ENCODE results near the gene CAND1.
"Not testable (repeated sequence)": the region's sequence is repeated elsewhere in the genome, so short reads cannot be mapped to it uniquely, and the experiment has no call there.

CAND1 gene

DNA sequence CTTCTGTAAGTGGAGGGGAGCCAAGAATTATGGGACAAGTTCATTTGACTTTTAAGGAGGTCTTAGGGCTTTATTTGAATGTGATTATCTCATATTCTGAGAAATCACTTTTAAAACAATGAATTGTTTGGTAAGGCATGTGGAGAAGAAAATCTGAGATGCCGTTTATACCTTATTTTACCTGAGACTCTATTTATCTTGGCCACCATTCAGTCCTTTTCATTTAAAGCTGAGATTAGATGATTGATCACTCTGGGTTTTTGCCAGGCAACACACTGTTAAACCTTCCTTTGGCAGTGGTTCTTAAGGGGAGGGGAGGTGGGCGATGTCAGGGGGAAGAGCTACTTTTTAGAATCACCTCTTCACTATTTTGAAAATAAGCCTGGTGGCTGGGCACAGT lies 11.4 kb downstream of the CAND1 start:
- DNase-seq (ENCODE audit: low read depth in 2 of 2) = no peak

DNA sequence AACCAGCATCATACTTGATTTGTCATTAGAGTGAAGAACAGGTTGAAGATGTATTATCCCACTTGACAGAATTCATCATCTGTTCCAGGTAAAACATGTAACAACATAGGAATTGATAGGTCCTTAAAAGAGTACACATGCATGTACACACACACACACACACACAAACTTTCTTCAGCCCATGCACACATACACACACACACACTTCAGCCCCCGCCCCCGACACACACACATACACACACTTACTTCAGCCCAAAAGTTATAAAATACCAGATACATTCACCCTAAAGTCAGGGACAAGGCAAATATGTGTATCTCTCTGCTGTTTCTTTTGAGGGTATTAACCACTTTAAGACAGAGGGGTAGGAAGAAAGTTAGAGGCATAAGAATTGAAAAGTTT lies 15.4 kb downstream of the CAND1 start:
- no peak for DNase-seq (ENCODE audit: low read depth in 2 of 2)

DNA sequence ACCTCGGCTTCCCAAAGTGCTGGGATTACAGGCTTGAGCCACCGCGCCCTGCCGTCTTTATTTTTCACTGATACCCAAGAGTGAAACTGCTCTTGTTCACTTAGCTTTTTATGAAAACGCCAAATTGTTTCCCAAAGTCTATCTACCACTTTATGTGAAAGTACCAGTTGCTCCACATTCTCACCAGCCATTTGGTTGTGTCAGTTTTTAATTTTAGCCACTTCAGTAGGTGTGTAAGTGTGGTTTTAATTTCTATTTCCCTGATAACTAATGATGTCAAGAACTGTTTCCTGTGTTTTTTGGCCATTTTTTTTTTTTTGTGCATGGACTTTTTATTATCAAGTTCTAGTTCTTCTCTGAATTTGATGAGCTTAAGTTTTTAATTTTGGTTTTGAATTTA lies 17.1 kb downstream of the CAND1 start:
- DNase-seq (ENCODE audit: low read depth in 2 of 2) = no peak

DNA sequence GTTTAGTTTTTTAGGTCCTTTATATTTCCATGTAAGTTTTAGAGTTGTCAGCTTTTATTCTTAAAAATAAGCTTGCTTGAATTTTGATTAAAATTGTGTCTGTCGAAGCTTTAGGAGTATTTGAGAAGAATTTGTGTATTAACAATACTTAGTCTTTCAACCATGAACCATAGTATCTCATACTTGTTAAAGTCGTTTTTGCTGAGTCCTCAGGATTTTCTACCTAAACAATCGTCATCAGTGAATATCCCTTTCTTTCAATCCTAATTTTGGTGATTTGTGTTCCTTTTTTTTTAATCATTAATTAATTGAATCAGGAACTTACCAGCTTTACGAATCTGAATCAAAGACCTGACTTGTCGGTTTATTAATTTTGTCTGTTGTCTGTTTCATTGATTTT lies 18.2 kb downstream of the CAND1 start:
- DNase-seq (ENCODE audit: low read depth in 2 of 2) = no peak

DNA sequence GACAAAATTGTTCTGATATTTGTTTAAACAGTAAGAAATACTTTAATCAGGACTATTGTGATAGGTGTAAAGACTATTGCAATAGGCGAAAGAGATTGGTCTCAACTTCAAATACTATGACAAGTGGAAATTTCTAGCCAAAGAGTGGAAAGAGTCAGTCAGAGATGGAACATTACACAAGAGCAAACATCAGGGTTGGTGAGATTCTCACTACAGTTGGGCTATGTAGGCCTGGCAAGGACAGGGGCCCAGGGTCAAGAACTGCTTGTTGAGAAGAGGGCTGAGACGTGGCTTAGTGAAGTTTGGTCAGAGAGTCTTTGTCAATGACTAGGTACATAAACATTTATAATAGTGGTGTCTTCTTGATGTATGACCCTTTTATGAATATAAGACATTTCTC lies 19.4 kb downstream of the CAND1 start:
- DNase-seq (ENCODE audit: low read depth in 2 of 2) = no peak

DNA sequence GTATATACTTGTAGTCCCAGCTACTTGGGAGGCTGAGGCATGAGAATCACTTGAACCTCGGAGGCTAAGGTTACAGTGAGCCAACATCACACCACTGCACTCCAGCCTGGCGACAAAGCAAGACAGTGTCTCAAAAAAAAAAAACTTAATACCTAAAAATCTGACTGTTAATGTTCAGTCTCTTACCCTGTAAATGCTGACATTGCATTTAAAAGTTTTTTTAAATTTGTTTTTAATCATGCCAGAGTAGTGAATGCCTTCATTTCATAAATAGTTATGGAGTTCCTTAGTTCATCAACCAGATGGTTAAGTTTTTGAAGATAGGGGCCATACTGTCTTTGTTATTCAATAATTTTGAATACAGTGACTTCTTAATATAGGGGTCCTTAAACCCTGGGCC lies 21.2 kb downstream of the CAND1 start:
- no peak for DNase-seq (ENCODE audit: low read depth in 2 of 2)

DNA sequence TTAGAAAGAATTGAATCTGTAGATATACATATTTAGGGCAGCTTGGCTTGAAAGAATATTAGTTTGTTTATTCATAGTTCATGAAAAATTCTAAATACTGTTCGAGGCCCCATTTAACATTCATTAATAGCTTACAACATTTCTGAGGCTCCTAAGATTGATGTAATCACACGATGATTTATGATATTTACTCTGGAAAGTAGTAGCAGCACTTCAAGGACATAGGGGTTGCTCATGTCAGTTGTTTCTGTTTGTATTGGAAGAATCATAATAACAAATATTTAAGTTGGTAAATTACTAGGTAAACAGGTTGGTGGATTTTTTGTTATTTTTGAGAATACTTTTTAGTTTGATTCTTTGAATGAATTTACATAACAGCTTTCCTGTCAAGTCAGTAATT lies 30.4 kb downstream of the CAND1 start:
- no peak for DNase-seq (ENCODE audit: low read depth in 2 of 2)

DNA sequence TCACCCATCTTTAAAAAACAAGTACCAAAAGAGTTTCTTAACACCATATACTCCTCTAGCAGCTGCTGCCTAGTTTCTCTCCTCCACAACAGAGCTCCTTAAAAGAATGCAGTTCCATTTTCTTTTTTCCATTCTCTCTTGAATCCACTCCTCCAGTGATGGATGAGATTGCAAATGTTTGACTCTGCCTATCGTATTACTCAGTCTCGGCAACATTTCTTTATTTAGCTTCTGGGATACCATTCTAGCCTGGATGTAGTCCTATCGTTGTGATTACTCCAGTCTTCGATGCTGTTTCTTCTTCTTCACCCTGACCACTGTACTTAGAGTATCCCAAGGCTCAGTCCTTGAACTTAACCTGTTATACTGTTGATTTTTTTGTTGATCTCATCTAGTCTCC lies 30.8 kb downstream of the CAND1 start:
- no peak for DNase-seq (ENCODE audit: low read depth in 2 of 2)

DNA sequence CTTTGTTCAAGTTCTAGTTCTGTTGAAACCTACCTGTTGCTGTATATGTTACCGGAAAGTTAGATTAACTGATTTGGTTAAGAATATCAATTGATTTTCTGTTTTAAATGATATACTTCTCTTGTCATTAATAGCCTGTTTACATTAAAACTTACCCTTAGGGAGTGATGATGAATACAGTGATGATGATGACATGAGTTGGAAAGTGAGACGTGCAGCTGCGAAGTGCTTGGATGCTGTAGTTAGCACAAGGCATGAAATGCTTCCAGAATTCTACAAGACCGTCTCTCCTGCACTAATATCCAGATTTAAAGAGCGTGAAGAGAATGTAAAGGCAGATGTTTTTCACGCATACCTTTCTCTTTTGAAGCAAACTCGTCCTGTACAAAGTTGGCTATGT lies 33.0 kb downstream of the CAND1 start:
- DNase-seq (ENCODE audit: low read depth in 2 of 2) = no peak

DNA sequence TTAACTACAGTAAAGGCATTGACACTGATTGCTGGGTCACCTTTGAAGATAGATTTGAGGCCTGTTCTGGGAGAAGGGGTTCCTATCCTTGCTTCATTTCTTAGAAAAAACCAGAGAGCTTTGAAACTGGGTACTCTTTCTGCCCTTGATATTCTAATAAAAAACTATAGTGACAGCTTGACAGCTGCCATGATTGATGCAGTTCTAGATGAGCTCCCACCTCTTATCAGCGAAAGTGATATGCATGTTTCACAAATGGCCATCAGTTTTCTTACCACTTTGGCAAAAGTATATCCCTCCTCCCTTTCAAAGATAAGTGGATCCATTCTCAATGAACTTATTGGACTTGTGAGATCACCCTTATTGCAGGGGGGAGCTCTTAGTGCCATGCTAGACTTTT lies 36.4 kb downstream of the CAND1 start:
- no peak for DNase-seq (ENCODE audit: low read depth in 2 of 2)

DNA sequence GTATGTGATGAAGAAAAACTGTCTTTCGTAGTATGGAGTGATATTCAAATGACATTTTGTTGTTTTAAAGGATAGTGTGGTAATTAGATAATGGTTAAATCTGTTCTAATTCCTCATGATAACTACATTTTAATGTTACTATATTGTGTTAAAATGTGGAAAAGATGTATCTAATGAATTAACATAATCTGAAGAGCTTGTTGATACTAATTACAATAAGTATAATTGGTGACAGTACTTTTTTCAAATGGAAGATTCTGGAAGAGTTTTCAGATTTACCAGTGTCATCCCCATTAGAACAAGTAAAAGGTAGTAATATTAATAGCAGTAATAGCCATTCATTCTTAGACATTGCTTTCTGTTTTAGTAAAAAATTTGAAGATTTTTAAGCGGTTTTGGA lies 37.6 kb downstream of the CAND1 start:
- DNase-seq (ENCODE audit: low read depth in 2 of 2) = no peak

DNA sequence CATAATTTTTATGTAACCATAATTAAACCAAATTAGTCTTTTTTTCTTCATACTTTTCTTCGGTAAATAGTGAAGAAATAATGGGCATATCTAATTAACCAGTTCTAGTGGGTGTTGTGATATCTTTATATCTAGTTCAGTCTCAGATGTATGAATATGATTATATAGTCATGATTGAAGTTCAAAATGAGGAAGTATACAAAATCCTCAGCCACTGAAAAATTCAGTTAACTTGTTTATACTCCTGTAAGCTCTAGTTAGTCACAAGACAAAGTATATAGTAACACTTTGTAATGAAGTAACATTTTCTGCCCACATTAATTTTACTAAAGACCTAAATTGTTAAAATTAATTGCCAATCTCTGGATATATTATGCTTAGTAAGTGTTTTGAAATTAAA lies 46.5 kb downstream of the CAND1 start:
- DNase-seq (ENCODE audit: low read depth in 2 of 2) = no peak

DNA sequence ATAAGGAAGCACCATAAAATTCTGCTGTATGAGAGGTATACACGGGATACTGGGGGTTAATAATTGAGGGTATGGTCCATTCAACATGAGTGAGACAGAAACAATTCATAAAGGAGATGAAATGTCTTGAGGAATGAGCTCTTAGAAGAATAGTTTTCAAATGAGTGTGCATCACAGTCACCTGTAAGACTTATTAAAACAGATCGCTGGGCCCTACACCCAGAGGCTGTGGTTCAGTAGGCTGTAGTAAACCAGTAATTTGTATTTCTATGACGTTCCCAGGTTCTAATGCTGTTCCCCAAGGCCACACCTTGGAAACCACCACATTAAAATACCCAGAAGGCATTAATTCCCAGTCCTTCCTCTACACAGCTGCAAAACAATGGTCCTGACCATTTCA lies 49.6 kb downstream of the CAND1 start:
- no peak for DNase-seq (ENCODE audit: low read depth in 2 of 2)

DNA sequence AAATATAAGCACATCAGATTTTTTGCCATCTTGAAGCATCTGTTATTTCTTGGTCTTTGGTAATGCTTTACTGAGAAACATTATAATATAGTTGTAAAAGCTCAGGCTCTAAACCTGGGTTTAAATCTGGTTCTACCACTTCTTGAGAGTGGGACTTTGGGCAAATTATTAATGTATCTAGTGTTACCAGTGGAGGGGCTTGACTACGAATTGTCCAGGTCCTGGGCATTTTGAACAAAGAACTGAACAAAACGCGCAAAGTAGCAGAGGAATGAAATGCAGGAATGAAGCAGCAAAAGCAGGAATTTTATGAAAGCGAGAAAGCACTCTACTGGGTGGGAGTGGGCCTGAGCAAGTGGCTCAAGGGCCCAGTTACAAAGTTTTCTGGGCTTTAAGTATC lies 50.8 kb downstream of the CAND1 start:
- DNase-seq (ENCODE audit: low read depth in 2 of 2) = no peak

DNA sequence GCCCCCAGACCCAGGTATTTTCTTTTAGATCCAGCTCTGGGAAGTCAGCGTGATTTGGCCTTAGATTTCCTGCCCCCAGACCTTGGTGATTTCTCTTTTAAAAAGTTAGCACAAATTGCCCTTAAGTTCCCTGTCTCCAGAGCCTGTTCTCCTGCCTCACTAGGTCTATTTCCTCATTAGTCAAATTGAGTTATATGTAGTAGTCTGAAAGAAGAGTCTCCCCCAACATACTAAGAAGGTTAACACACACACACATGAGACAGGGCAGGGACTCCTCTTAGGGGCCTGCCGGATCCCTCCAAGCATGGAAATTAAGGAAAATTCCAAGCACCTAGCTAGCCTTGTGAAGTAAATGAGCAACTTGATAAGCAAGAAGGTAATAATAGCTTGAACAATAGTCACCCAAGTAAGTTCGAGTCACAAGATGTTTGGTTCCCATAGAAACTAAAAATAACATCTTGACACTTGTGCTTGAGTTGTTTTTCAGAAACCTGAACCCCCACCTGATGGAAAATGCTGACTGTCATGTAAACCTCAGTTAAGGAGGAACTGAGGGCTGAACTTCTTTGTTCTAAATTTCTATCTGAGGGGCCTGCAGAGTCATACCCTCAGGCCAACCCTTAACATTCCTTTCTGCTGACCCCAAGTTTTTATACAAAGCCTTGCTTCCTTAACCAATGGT lies 51.6 kb downstream of the CAND1 start:
- DNase-seq (ENCODE audit: low read depth in 2 of 2) = no peak

DNA sequence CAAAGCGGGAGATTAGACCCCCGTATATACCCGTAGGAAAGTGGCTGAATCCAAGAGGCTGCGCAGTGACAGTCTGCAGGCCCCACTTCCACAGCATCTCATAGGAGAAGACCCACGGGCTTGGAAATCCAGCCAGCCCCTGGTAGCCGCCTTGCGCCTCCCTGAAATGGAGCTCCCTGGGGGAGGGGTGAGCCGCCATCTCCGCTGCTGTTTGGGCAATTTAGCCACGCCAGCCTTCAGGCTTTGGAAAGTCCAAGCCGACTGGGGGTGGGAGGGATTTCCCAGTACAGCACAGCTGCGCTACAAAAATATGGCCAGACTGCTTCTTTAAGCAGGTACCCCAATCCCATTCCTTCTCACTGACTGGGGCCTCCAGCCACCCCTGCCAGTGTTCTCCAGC lies 53.4 kb downstream of the CAND1 start:
- DNase-seq (ENCODE audit: low read depth in 2 of 2) = no peak

DNA sequence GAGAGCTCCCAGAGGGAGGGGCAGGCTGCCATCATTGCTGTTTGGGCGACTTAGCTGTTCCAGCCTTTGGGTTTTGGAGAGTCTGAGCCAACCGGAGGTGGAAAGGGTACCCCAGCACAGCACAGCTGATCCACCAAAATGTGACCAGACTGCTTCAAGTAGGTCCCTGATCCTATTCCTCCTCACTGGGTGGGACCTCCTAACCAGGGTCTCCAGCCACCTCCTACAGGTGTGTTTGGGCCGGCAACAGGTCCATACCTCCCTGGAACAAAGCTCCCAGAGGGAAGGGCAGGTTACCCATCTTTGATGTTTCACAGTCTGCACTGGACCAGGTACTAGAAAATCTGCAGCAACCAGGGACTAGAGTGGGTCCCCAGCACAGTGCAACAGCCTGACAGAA lies 53.8 kb downstream of the CAND1 start:
- no peak for DNase-seq (ENCODE audit: low read depth in 2 of 2)

DNA sequence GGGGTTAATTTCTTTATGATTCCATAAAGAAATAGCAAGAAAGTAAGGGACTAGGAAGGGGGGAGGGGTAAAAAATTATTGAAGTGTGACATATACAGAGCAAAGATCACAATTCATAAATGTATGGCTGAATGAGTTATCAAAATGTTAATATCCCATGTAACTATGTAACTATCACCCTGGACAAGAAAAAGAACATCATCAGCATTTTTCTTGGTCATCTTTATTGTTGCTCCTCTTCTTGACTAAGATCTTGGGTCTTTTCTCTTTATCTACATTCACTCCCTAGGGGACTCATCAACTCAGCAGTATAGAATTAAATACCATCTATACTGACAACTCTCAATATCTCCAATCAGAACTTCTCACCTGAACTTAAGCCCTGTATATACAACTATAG lies 57.5 kb downstream of the CAND1 start:
- no peak for DNase-seq (ENCODE audit: low read depth in 2 of 2)

DNA sequence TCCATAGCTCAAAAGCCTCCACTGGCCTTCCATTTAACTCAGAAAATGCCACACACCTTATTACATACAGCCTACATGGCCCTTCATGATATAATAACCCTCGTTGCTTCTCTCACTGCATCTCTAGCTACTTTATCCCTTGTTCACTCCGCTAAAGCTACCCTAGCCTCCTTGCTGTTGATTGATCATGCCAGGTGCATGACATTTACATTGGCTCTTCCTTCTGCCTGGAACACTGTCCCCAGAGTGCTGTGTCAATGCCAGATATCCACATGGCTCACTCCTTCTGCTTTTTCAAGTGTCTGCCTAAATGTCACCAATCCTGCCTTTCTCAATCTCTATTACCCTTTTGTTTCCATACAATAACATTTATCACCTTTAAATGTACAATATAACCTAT lies 58.3 kb downstream of the CAND1 start:
- DNase-seq (ENCODE audit: low read depth in 2 of 2) = no peak

DNA sequence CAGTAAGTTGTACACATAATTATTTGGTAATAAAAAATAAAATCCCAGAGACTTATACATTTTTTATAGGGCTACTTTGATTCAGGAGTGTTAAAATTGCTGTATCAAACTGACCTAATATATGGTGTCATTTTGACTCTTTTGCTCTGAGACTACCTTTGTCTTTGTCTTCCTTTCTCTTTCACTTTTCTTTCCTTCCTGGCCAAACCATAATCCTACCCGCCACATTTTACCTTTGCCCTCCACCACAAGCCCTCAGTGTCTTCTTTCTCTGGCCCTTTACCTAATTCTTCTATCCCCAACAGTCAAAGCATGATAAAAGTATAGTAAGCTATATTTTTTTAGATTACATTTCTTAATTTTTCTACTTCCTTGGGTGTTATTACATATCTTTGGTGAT lies 62.0 kb downstream of the CAND1 start:
- DNase-seq (ENCODE audit: low read depth in 2 of 2) = no peak

DNA sequence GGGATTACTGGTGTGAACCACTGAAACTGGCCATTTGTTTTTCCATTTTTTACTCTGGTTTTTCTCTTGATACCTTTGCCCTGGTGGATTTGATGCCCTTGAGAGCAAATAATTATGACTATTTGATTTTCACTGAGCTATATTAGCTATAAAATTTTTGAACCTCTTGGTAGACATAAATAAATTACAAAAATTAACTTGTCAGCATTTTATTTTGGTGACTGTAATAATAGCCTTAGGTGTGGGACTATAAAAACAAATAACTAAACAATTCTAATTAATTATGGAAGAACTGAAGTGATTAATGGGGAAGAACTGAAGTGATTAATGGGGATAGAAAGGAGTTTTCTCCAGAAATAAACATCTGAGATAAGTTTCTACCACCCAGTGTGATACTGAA lies 62.7 kb downstream of the CAND1 start:
- no peak for DNase-seq (ENCODE audit: low read depth in 2 of 2)

DNA sequence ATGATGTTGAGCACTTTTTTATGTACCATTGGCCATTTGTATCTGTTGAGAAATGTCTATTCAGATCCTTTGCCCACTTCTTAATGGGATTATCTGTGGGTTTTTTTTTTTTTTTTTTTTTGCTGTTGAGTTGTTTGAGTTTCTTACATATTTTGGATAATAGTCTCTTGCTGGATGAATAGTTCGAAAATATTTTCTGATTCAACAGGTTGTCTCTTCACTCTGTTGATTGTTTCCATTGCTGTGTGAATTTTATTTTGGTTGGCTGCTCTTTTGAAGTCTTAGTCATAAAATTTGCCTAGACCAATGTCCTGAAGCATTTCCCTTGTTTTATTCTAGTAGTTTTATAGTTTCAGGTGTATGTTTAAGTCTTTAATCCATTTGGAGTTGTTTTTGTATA lies 64.5 kb downstream of the CAND1 start:
- no peak for DNase-seq (ENCODE audit: low read depth in 2 of 2)

DNA sequence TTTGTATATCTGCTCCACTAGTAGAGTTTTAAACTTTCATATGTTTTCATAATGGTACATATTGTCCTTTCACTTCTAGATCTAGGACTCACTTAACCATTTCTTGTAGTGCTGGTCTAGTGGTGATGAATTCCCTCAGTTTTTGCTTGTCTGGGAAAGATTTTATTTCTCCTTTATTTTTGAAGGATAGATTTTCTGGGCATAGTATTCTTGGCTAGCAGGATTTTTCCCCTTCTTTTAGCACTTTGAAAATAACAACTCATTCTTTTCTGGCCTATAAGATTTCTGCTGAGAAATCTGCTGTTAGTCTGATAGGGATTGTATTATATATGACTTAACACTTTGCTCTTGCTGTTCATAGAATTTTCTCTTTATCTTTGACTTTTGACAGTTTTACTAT lies 69.3 kb downstream of the CAND1 start:
- no peak for DNase-seq (ENCODE audit: low read depth in 2 of 2)

DNA sequence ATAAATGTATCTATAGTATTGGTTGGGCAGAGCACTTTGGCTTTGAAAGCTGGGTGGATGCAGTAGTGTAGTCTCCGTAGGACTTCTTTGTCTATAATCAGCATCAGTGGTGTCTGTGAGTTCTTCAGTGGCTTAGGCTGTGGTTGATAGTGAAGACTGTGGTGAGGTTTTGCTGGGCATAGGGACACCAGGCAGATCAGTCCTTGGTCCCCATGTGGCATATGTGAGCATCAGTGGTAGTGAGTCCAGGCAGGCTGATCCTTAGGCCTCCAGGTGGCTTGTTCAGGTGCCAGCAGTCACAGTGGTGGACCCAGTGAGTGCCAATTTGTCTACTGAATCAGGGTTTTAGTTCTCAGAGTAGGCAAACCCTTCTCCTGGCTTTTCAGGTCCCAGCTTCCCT lies 70.4 kb downstream of the CAND1 start:
- DNase-seq (ENCODE audit: low read depth in 2 of 2) = no peak

DNA sequence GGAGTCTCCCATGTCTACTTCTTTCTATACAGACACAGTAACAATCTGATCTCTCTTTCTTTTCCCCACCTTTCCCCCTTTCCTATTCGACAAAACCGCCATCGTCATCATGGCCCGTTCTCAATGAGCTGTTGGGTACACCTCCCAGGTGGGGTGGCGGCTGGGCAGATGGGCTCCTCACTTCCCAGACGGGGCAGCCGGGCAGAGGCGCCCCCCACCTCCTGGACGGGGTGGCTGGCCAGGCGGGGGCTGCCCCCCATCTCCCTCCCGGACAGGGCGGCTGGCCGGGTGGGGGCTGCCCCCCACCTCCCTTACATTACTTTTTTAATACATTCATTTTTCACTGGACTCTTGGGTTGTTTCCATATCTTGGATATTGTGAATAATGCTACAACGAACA lies 71.9 kb downstream of the CAND1 start:
- not testable (repeated sequence) for DNase-seq (ENCODE audit: low read depth in 2 of 2)
